Left lung (tissue), 10 donors: ENCODE results near the gene RHOT2. TPM values are rescaled to one million over a fixed set of nuclear protein-coding genes. Genes with fewer than 3 reads are reported as not detected.

Source experiments
- ATAC-seq: fragments of 200-7000 bp; cut with Tn5 transposase; one replicate; pipeline ENCODE4 v1.9.1; 2020; ENCODE audit warnings: moderate library complexity
- DNase-seq, 4 donors: peaks; one replicate each; pipeline ENCODE4 v3.0.0-alpha.2; 2013 to 2020
- H3K27ac ChIP-seq, 2 donors: fragments of 200-600 bp; sonication (generic) in 1 of 2; one replicate each; pipeline versions ENCODE4 v1.5.0 to v1.8.0; 2020 to 2021
- H3K27me3 ChIP-seq, 2 donors: fragments of 200-600 bp; sonication (generic) in 1 of 2; one replicate each; pipeline versions ENCODE4 v1.5.0 to v1.8.0; 2020 to 2021
- H3K36me3 ChIP-seq, 2 donors: fragments of 200-600 bp; sonication (generic) in 1 of 2; one replicate each; pipeline versions ENCODE4 v1.5.0 to v1.8.0; 2020 to 2021
- H3K4me1 ChIP-seq, 2 donors: fragments of 200-600 bp; one replicate each; pipeline ENCODE4 v1.8.0; 2021
- H3K4me3 ChIP-seq, 2 donors: fragments of 200-600 bp; sonication (generic) in 1 of 2; one replicate each; pipeline versions ENCODE4 v1.5.0 to v1.8.0; 2020 to 2021; ENCODE audit warnings: mild to moderate bottlenecking in 1 of 2
- H3K9me3 ChIP-seq, 2 donors: fragments of 200-600 bp; sonication (generic) in 1 of 2; one replicate each; pipeline versions ENCODE4 v1.5.0 to v1.8.0; 2020 to 2021
- CTCF ChIP-seq, 2 donors: fragments of 200-600 bp; sonication (generic) in 1 of 2; IDR thresholded peaks; one replicate each; pipeline versions ENCODE4 v1.5.0 to v1.8.0; 2021; ENCODE audit warnings: antibody characterized with exemption in 2 of 2
- intact Hi-C, 2 donors: fragments of 100-400 bp; cut with DNase I; formaldehyde crosslinking; loops; one replicate each; pipeline versions ENCODE4 v1.11.2 to v1.14.2; 2022
- polyA plus RNA-seq, 6 donors: library from polyadenylated mRNA; unstranded; fragments of 120-200 nt; gene quantifications; one replicate each; pipeline ENCODE4 v1.2.1, GENCODE V29; 2013; ENCODE audit not compliant: insufficient read length in 6 of 6
- total RNA-seq, 2 donors: library from RNA; stranded (reverse); fragmentation: NEBNext Ultra II Directional; extraction: Animal tissue kit (Norgen Biotek cat#: 25700); gene quantifications; one replicate each; pipeline ENCODE4 v1.2.1, GENCODE V29; 2021
- donor health status: DM: no; HTN: yes; CAD: no.
- donor health status: DM: no; HTN: no; CAD: no.

RHOT2 gene
- total and polyA plus RNA-seq, 8 donors: 59.8 to 104 (median 76.3) TPM

GRCh38 chr16:648071-648780 lies 19.7 kb upstream of the RHOT2 start:
- TF ChIP-seq CTCF (IDR thresholded peaks at IDR 0.05): peak; percentile 13 to 40
- Histone ChIP-seq H3K36me3 (peaks cover 0 to 30% of the 10 kb centered on the region in 2 donors), H3K4me1 (peaks cover 22 to 62% of the 10 kb centered on the region in 2 donors), H3K27me3 (no peaks in the 10 kb centered on the region), H3K27ac (peak overlapping the region; percentile 83 to 88), H3K4me3 (peak overlapping the region; percentile 79 to 90), H3K9me3 (no peaks in the 10 kb centered on the region)
- DNase-seq: no peak
- ATAC-seq: peak; percentile 44
- intact Hi-C loops: no loop called here

- TF ChIP-seq CTCF (IDR thresholded peaks at IDR 0.05): no peak
- H3K27me3 ChIP-seq: no peaks in the 10 kb centered on the region
- H3K4me3 ChIP-seq: peak within 1 kb of the TSS; percentile 79 to 90
- peak; percentile 86 to 98 (median 95) for DNase-seq
- ATAC-seq: peak; percentile 92
- intact Hi-C loops: no loop called here
- H3K9me3 ChIP-seq: no peaks in the 10 kb centered on the region
- peaks cover 0 to 35% of the 10 kb centered on the region in 2 donors for H3K36me3 ChIP-seq
- H3K27ac ChIP-seq: peak within 1 kb of the TSS; percentile 83 to 88
- H3K4me1 ChIP-seq: peaks cover 19 to 54% of the 10 kb centered on the region in 2 donors
Observed at GRCh38 chr16:648781-649589, 18.9 kb upstream of the RHOT2 start, which contains the start of gene WDR90. WDR90 (plus strand) TSS chr16:649365; CDS start chr16:649417, 52 bp downstream.

GRCh38 chr16:649631-650030 lies 18.3 kb upstream of the RHOT2 start:
- H3K36me3 ChIP-seq: peaks cover 0 to 34% of the 10 kb centered on the region in 2 donors
- no peaks in the 10 kb centered on the region for H3K9me3 ChIP-seq
- ATAC-seq (no peak), DNase-seq (no peak)
- no peaks in the 10 kb centered on the region for H3K27me3 ChIP-seq
- H3K4me3 ChIP-seq: peak overlapping the region; percentile 79 to 90
- H3K27ac ChIP-seq: peak overlapping the region in 1 of 2 donors; percentile 88
- TF ChIP-seq CTCF (IDR thresholded peaks at IDR 0.05): no peak
- intact Hi-C loops: no loop called here
- H3K4me1 ChIP-seq: peaks cover 19 to 53% of the 10 kb centered on the region in 2 donors

- intact Hi-C loops: no loop called here
- no peak for DNase-seq
- no peak for ATAC-seq
- Histone ChIP-seq H3K36me3 (peaks cover 0 to 46% of the 10 kb centered on the region in 2 donors), H3K4me1 (peaks cover 19 to 36% of the 10 kb centered on the region in 2 donors), H3K4me3 (no peak overlapping the region), H3K9me3 (no peaks in the 10 kb centered on the region), H3K27ac (no peak overlapping the region), H3K27me3 (no peaks in the 10 kb centered on the region)
- TF ChIP-seq CTCF (IDR thresholded peaks at IDR 0.05): no peak
Observed at GRCh38 chr16:651844-652243, 16.1 kb upstream of the RHOT2 start.
